ENCODE measurements around the gene MED13L. TPM values are rescaled to one million over a fixed set of nuclear protein-coding genes. Genes with fewer than 3 reads are reported as not detected.
A peak's percentile ranks its signal among the peaks of the same experiment; 100 is the strongest.
"Not testable (repeated sequence)": the region's sequence is repeated elsewhere in the genome, so short reads cannot be mapped to it uniquely, and the experiment has no call there.

The MED13L gene
- total and polyA plus RNA-seq, 11 donors: 12.2 to 84.1 (median 60.2) TPM

GRCh38 chr12:116133636-116134214, 143.8 kb downstream of the MED13L start:
- H3K4me3 ChIP-seq: no peak overlapping the region
- no peaks in the 10 kb centered on the region for H3K9me3 ChIP-seq
- WGBS, 4 donors: 34 to 49% (median 37%) methylated on average over 3 to 4 of the region's 4 CpGs
- ATAC-seq: no peak
- intact Hi-C loops (cut with DNase I): loop anchor here in 5 of 10 donors (10.0 kb wide), 3 partner anchors 119 to 1989 kb away; no protein-coding TSS in a partner anchor
- no peaks in the 10 kb centered on the region for H3K27me3 ChIP-seq
- TF ChIP-seq POLR2A (IDR thresholded peaks at IDR 0.05): no peak
- TF ChIP-seq, protein P1, sequence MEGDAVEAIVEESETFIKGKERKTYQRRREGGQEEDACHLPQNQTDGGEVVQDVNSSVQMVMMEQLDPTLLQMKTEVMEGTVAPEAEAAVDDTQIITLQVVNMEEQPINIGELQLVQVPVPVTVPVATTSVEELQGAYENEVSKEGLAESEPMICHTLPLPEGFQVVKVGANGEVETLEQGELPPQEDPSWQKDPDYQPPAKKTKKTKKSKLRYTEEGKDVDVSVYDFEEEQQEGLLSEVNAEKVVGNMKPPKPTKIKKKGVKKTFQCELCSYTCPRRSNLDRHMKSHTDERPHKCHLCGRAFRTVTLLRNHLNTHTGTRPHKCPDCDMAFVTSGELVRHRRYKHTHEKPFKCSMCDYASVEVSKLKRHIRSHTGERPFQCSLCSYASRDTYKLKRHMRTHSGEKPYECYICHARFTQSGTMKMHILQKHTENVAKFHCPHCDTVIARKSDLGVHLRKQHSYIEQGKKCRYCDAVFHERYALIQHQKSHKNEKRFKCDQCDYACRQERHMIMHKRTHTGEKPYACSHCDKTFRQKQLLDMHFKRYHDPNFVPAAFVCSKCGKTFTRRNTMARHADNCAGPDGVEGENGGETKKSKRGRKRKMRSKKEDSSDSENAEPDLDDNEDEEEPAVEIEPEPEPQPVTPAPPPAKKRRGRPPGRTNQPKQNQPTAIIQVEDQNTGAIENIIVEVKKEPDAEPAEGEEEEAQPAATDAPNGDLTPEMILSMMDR (IDR thresholded peaks at IDR 0.05): no peak
- DNase-seq: no peak
- no peaks in the 10 kb centered on the region for H3K36me3 ChIP-seq
- H3K27ac ChIP-seq: no peak overlapping the region
- H3K4me1 ChIP-seq: peaks cover 4 to 85% (median 43%) of the 10 kb centered on the region in 12 donors

DNA sequence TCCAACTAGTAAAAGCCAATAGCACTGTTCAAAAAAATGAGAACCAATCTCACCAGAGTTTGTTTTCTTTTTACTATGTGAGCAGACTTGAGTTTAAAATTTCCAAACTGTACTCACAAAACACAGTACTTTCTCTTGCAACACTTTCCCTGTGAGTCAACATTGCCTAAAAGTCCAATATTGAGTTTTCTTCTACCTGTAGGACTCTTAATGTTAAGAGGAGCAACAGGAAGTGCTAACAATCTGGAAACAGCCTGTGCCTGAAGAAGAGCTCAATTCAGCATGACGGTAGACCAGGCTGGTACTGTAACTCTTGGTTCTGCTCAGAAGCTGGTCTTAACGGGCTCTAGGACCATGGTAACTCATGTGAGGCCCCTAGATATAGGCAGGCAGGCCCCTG, 144.3 kb downstream of the MED13L start:
- intact Hi-C loops (cut with DNase I): loop anchor here in 5 of 10 donors (10.0 kb wide), 3 partner anchors 118 to 1988 kb away; no protein-coding TSS in a partner anchor
- H3K36me3 ChIP-seq: no peaks in the 10 kb centered on the region
- no peak overlapping the region for H3K4me3 ChIP-seq
- TF ChIP-seq POLR2A (IDR thresholded peaks at IDR 0.05): no peak
- TF ChIP-seq, protein P1 (IDR thresholded peaks at IDR 0.05): no peak
- DNase-seq (no peak), ATAC-seq (peak in 2 of 4 donors; percentile 22 to 27)
- H3K27me3 ChIP-seq: no peaks in the 10 kb centered on the region
- 57 to 76% (median 73%) methylated on average over 2 of the region's 2 CpGs for WGBS, 4 donors
- no peak overlapping the region for H3K27ac ChIP-seq
- H3K4me1 ChIP-seq: peaks cover 4 to 83% (median 44%) of the 10 kb centered on the region in 12 donors
- H3K9me3 ChIP-seq: no peaks in the 10 kb centered on the region

DNA sequence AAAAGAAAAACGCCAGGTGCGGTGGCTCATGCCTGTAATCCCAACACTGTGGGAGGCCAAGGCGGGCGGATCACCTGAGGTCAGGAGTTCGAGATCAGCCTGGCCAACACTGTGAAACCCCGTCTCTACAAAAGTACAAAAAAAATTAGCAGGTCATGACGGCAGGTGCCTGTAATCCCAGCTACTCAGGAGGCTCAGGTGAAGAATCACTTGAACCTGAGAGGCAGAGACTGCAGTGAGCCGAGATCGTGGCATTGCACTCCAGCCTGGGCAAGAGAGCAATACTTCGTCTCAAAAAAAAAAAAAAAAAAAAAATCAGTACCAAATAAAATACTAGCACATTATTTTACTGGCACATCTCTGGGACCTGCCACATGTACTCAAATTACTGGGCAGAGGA, 145.5 kb downstream of the MED13L start:
- DNase-seq, H3K27me3 ChIP-seq, H3K36me3 ChIP-seq, ATAC-seq, H3K4me3 ChIP-seq, H3K27ac ChIP-seq, H3K9me3 ChIP-seq: not testable (repeated sequence)
- 94 to 98% (median 95%) methylated on average over 10 of the region's 10 CpGs for WGBS, 4 donors
- H3K4me1 ChIP-seq: peaks cover 4 to 83% (median 49%) of the 10 kb centered on the region in 12 donors
- intact Hi-C loops (cut with DNase I): loop anchor here in 5 of 10 donors (10.0 kb wide), 3 partner anchors 117 to 1987 kb away; no protein-coding TSS in a partner anchor

DNA sequence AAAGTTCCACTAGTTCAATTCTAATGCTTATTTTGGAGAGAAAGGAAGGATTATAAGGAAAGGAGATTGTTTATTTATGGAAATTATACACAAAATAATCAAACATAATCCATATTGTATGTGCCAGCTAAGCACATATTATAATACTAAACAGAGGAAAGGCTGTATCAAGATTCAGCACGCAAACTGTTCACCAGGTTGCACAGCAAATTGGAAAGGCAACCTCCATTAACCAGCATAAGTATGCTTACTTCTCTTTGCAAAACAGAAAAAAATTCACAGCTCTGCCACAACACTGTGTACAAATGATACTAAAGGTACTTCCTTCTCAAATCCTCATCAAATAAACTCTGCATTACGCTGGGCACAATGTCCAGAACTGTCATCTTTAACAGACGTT, 146.3 kb downstream of the MED13L start:
- no peak overlapping the region for H3K27ac ChIP-seq
- H3K4me1 ChIP-seq: peaks cover 4 to 84% (median 46%) of the 10 kb centered on the region in 12 donors
- no peak for DNase-seq
- intact Hi-C loops (cut with DNase I): loop anchor here in 5 of 10 donors (10.0 kb wide), 3 partner anchors 116 to 1986 kb away; no protein-coding TSS in a partner anchor
- no peaks in the 10 kb centered on the region for H3K9me3 ChIP-seq
- no peaks in the 10 kb centered on the region for H3K27me3 ChIP-seq
- 93 to 100% (median 96%) methylated on average over 3 of the region's 3 CpGs for WGBS, 4 donors
- H3K4me3 ChIP-seq: no peak overlapping the region
- no peak for ATAC-seq
- no peaks in the 10 kb centered on the region for H3K36me3 ChIP-seq
- TF ChIP-seq, protein P1 (IDR thresholded peaks at IDR 0.05): no peak
- TF ChIP-seq POLR2A (IDR thresholded peaks at IDR 0.05): no peak

Measured in heart left ventricle (tissue), 16 donors.